ENCODE results near the gene KRTAP13-4.

KRTAP13-4 gene

DNA sequence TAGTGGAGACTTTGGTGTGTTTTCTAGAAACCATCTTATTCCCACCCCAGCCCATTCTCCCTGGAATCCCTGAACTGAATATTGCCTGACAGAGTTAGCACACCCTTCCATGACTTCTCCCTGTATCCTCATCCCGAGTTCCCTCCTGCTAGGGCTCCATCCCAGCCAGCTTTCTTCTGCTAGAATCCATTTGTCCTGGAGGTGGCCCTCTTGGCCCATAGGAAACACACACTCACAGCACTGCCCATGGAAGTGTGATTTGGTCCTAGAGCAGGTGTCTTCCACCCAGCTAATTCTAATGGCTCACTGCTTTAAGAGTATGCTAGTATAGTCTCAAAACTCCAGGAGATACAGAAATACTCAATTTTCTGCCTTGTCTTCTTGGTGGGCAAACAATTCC, 14.2 kb downstream of the KRTAP13-4 start:
- TF ChIP-seq, protein P1, sequence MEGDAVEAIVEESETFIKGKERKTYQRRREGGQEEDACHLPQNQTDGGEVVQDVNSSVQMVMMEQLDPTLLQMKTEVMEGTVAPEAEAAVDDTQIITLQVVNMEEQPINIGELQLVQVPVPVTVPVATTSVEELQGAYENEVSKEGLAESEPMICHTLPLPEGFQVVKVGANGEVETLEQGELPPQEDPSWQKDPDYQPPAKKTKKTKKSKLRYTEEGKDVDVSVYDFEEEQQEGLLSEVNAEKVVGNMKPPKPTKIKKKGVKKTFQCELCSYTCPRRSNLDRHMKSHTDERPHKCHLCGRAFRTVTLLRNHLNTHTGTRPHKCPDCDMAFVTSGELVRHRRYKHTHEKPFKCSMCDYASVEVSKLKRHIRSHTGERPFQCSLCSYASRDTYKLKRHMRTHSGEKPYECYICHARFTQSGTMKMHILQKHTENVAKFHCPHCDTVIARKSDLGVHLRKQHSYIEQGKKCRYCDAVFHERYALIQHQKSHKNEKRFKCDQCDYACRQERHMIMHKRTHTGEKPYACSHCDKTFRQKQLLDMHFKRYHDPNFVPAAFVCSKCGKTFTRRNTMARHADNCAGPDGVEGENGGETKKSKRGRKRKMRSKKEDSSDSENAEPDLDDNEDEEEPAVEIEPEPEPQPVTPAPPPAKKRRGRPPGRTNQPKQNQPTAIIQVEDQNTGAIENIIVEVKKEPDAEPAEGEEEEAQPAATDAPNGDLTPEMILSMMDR (IDR thresholded peaks at IDR 0.05; ENCODE audit: insufficient read depth, low read length, missing control alignments), result no peak
- POLR2A ChIA-PET, result no interaction called here
- H3K4me3 ChIP-seq (ENCODE audit: low read depth, low read length), result no peak overlapping the region
- DNase-seq (ENCODE audit: low read depth, low spot score), result no peak
- CTCF ChIA-PET, result no interaction called here

DNA sequence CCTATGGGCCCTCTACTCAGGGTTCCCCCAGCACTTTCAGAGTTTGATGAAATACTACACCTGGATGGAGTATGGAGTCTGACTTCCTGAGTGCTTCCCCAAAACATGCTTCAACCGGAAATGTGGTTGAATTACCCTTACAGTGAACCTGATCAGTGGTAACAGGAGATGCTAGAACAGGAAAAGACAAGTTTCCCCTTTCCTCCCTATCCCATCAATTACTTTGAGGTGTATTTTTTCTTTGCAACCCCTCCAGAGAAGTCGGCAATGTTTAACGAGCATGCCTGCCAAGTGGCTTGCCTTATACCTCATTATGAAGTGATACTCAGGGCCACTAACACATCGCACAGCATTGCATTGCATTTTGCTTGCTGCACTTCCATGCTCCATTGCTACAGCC, 17.0 kb downstream of the KRTAP13-4 start:
- TF ChIP-seq, protein P1 (IDR thresholded peaks at IDR 0.05; ENCODE audit: insufficient read depth, low read length, missing control alignments), result no peak
- no peak for DNase-seq (ENCODE audit: low read depth, low spot score)
- POLR2A ChIA-PET, result no interaction called here
- CTCF ChIA-PET, result no interaction called here
- no peak overlapping the region for H3K4me3 ChIP-seq (ENCODE audit: low read depth, low read length)

DNA sequence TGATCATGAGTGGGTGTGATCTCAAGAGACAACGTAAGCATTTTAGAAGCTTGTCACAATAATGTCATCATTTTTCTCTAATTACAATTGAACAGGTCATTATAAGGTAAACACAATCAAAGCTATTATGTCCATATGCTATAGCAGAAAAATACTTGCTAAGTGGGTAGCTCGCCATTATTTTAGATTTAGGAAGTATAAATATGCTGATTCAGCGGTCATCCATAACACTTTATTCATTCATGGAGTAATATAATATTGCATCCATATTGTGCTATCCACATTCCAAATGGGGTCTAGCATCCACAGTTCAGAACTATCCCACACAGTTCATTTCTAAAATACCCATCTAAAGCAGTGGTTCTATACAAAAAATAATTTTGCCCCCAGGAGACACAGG, 18.5 kb downstream of the KRTAP13-4 start:
- TF ChIP-seq, protein P1 (IDR thresholded peaks at IDR 0.05; ENCODE audit: insufficient read depth, low read length, missing control alignments), result no peak
- POLR2A ChIA-PET, result no interaction called here
- CTCF ChIA-PET, result no interaction called here
- no peak overlapping the region for H3K4me3 ChIP-seq (ENCODE audit: low read depth, low read length)
- DNase-seq (ENCODE audit: low read depth, low spot score), result no peak

DNA sequence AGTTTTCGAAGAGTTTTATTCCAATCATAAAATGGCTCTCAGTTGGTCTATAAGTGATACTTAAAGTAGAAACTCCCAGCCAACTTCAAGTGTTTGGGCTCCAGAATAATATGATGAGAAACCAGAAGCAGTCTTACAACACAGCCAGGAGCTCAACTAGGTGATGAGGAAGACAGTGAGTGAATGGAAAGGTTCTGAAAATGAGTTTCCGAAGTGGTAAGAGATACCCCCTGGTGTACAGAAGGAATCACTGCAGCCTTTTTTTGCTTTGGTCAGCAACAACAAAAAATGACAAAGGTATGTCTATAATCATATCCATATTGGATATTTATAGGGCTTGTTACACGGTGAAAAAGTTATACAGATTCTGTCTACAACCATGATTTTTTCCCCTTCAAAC, 33.7 kb downstream of the KRTAP13-4 start:
- ChIA-PET POLR2A (no interaction called here), CTCF (no interaction called here)
- no peak overlapping the region for H3K4me3 ChIP-seq (ENCODE audit: low read depth, low read length)
- no peak for DNase-seq (ENCODE audit: low read depth, low spot score)
- TF ChIP-seq, protein P1 (IDR thresholded peaks at IDR 0.05; ENCODE audit: insufficient read depth, low read length, missing control alignments), result no peak

- CTCF ChIA-PET, result no interaction called here
- TF ChIP-seq, protein P1 (IDR thresholded peaks at IDR 0.05; ENCODE audit: insufficient read depth, low read length, missing control alignments), result no peak
- no peak overlapping the region for H3K4me3 ChIP-seq (ENCODE audit: low read depth, low read length)
- DNase-seq (ENCODE audit: low read depth, low spot score), result no peak
- POLR2A ChIA-PET, result no interaction called here
These were observed 39.1 kb downstream of the KRTAP13-4 start for GRCh38 chr21:30468900-30469714.

GRCh38 chr21:30478004-30478403, 48.0 kb downstream of the KRTAP13-4 start:
- ChIA-PET POLR2A (no interaction called here), CTCF (no interaction called here)
- no peak overlapping the region for H3K4me3 ChIP-seq (ENCODE audit: low read depth, low read length)
- DNase-seq (ENCODE audit: low read depth, low spot score), result no peak
- TF ChIP-seq, protein P1 (IDR thresholded peaks at IDR 0.05; ENCODE audit: insufficient read depth, low read length, missing control alignments), result no peak
